GM12873 (cell line): ENCODE data around the gene C1orf21.

ENCODE experiments used
- TF ChIP-seq, protein P1 (sequence below): IDR thresholded peaks from 2 replicates; pipeline ENCODE4 v1.5.1; 2012; ENCODE audit warnings: low read depth, mild to moderate bottlenecking, moderate library complexity, low read length, control low read depth; ENCODE audit not compliant: insufficient read depth; ENCODE audit errors: missing control alignments

Gene C1orf21

DNA sequence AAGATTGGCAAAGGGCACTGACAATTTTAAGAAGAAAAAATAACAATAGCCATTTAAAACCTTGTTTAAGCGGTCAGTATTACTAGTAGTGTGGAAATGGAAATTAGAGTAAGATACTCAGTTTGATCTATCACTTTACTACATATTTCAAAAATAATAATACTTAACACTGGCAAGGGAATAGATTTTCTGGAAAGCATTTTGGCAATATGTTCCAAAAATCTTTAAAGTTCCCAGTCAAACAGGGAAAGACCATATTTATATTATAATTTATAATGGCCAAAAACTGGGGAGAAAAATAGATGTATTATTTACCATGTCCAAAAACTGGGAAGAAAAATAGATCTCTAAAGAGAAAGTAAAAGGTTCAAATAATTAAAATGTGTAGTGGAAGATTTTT is 28.6 kb upstream of the C1orf21 start:
- TF ChIP-seq, protein P1, sequence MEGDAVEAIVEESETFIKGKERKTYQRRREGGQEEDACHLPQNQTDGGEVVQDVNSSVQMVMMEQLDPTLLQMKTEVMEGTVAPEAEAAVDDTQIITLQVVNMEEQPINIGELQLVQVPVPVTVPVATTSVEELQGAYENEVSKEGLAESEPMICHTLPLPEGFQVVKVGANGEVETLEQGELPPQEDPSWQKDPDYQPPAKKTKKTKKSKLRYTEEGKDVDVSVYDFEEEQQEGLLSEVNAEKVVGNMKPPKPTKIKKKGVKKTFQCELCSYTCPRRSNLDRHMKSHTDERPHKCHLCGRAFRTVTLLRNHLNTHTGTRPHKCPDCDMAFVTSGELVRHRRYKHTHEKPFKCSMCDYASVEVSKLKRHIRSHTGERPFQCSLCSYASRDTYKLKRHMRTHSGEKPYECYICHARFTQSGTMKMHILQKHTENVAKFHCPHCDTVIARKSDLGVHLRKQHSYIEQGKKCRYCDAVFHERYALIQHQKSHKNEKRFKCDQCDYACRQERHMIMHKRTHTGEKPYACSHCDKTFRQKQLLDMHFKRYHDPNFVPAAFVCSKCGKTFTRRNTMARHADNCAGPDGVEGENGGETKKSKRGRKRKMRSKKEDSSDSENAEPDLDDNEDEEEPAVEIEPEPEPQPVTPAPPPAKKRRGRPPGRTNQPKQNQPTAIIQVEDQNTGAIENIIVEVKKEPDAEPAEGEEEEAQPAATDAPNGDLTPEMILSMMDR, result no peak

DNA sequence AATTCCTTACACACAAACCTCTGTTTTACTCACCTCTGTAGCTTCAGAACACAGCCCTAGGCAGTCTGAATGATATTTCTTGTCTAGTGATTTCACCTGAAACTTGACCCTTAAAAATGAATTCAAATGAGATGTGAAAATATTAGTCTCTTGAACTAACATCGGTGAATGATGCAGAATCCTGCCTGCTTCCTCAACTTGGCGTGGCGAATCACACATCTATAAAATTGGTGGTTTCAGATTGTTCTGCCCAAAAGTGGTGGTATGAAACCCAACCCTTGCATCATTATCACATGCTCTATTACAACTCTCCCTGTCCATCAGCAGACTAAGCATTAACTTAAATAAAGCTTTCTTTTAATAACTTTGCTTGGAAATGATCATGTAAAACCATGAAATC is 26.9 kb upstream of the C1orf21 start:
- TF ChIP-seq, protein P1, result no peak

DNA sequence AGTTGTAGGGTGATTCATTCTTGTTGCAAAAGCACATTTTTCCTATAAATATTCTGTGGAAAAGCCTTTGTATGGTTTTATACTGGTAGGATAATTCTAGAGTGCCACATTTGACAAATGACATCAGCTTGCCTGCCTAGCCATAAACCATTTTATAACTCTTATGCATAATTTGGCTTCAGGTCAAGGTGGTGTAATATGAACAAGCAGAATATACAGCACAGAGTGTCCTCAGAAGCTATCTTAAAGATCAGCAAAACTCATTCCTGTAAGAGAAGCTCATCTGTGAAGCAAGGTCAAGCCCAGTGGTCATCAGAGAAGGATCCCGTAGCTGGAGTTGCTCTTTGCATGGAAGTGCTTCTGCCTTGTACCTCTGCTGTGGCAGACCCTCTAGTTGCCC is 24.0 kb upstream of the C1orf21 start:
- TF ChIP-seq, protein P1, result no peak

DNA sequence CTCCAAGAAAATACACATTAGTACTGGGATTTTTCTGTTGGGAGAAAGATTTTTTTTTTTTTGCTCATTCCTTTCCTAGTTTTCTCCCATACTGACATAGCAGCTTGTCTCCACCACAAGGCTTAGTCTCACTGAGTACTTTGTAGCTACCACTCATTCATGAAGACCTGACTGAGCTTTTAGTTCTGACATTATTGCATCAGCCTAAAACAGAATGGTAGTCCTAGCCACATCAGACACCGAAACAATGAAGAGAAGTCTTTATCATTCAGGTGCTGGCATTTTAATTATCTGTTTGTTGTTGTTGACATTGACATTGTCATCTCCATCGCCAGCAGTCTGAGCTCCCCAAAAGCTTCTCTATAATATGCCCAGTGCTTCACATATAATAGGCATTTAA is 21.1 kb upstream of the C1orf21 start:
- TF ChIP-seq, protein P1, result no peak

DNA sequence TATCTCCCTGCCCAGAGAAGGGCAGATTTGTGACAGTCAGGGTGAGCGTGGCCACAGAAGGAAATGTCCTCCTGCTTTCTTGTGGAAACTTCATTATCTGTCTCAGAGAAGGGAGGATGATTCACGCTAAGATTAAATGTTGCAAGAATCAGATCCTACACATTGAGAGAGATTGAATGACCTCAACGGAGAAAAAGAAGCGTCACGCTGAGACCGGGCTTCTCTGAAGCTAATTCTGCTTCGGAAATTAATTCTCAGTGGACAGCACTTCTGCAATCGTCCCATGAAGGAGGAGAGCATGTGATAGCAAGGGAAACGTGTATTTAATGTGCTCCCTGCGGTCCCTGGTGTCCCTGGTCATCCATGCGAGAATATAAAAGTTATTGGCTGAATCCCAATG is 19.8 kb upstream of the C1orf21 start:
- TF ChIP-seq, protein P1, result no peak

DNA sequence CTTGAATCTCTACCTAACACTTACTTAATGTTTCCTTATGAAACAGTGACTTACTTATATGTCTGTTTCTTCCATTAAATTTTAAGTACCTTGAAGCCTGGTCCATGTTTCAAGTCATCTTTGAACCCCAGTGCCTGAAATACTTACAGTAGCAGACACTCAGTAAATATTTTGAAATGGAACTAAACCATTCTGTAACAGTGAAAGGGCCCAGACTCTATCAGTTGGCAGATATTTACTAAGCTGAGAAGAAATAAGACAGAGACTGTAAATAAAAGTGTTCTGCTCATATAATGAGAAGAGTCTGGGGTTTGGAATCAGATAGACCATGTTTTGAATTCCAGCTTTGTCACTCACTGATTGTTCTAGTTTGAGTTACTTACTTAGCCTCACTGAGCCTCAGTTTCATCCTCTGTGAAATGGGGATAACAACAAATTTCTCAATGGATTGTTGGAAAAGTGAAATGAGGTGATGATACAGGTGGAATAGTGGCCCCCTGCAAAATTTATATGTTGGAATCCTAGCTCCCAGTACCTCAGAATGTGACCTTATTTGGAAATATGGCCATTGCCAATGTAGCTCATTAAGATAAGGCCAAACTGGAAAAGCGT is 19.3 kb upstream of the C1orf21 start:
- TF ChIP-seq, protein P1, result no peak

DNA sequence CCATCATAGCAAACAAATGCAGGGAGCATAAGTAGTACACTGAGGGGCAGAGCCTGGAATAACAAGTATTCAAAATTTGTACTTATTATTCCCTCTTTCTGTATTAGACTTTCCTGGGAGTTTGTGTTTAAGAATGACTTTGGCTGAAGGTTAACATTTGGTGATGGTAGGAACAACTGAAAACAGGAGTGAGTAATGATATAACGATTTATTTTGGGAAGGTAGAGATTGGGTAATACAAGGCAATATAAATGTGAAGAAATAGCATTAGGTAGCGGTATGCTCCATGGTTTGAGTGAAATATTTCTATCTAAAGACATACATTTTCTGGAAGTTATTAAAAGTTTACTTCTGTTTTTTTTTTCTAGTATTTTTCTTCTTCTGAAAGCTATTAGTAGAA is 18.5 kb upstream of the C1orf21 start:
- TF ChIP-seq, protein P1, result no peak
